NCI-H1436 (cell line): Measurements from ENCODE around the gene PALM.
"Not testable (repeated sequence)": the region's sequence is repeated elsewhere in the genome, so short reads cannot be mapped to it uniquely, and the experiment has no call there.

Experiments
- DNase-seq: peaks from one replicate; lab custom pipeline; 2025; lab: John Stamatoyannopoulos, UW

PALM gene

GRCh38 chr19:732148-733069 is 23.7 kb downstream of the PALM start:
- DNase-seq, result no peak

GRCh38 chr19:734716-735115 is 26.0 kb downstream of the PALM start:
- no peak for DNase-seq

- DNase-seq, result no peak
These were observed 27.4 kb downstream of the PALM start for GRCh38 chr19:736125-736524.

GRCh38 chr19:737591-738093 is 28.9 kb downstream of the PALM start:
- DNase-seq, result no peak

- DNase-seq, result no peak
These were observed 29.9 kb downstream of the PALM start for GRCh38 chr19:738509-739128.

GRCh38 chr19:739998-740715 is 31.4 kb downstream of the PALM start:
- no peak for DNase-seq

- not testable (repeated sequence) for DNase-seq
These were observed 32.2 kb downstream of the PALM start for GRCh38 chr19:740816-741505.

- no peak for DNase-seq
These were observed 32.9 kb downstream of the PALM start for GRCh38 chr19:741506-742131.

- no peak for DNase-seq
These were observed 33.9 kb downstream of the PALM start for GRCh38 chr19:742540-743075.

- DNase-seq, result no peak
These were observed 34.5 kb downstream of the PALM start for GRCh38 chr19:743168-743687.

- not testable (repeated sequence) for DNase-seq
These were observed 36.4 kb downstream of the PALM start for GRCh38 chr19:745138-745537.

- no peak for DNase-seq
These were observed 37.6 kb downstream of the PALM start for GRCh38 chr19:746208-746819.

GRCh38 chr19:746956-747355 is 38.2 kb downstream of the PALM start:
- no peak for DNase-seq

GRCh38 chr19:747432-748273 is 38.9 kb downstream of the PALM start:
- no peak for DNase-seq

GRCh38 chr19:748274-748598 is 39.5 kb downstream of the PALM start:
- no peak for DNase-seq

GRCh38 chr19:749811-750210 is 41.1 kb downstream of the PALM start:
- no peak for DNase-seq

- peak; percentile 79 for DNase-seq
These were observed 42.1 kb downstream of the PALM start, which contains the start of gene MISP for GRCh38 chr19:750640-751423. Gene MISP (plus strand): TSS chr19:751112. CDS start chr19:756947, 5,835 bp downstream.

GRCh38 chr19:751501-752341 is 43.0 kb downstream of the PALM start:
- DNase-seq, result no peak
